ENCODE measurements around the gene ADGRD1.

DNA sequence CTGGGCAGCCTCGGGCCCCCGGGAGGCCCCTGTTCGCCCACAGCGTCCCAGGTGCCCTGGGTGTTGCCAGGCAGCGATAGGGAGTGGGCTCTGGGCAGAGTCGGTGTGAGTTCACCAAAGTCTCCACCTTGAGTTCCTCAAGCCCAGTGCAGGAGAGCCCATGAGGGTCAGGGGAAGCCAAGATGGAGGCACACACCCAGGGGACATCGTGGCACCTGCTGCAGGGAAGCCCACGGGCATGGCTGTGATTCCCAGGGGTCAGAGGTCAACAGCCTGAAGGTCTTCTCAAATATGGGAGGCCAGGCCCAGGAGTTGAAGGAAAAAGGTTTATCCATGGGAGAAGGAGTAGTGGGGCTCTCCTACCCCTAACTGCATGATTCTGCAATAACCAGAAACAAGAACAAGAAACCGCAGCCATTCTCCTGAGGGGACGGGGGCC, 148.8 kb downstream of the ADGRD1 start:
- TF ChIP-seq TSHZ2 (CRISPR knock-in tag; IDR thresholded peaks at IDR 0.05): no peak
- TF ChIP-seq, protein P1, sequence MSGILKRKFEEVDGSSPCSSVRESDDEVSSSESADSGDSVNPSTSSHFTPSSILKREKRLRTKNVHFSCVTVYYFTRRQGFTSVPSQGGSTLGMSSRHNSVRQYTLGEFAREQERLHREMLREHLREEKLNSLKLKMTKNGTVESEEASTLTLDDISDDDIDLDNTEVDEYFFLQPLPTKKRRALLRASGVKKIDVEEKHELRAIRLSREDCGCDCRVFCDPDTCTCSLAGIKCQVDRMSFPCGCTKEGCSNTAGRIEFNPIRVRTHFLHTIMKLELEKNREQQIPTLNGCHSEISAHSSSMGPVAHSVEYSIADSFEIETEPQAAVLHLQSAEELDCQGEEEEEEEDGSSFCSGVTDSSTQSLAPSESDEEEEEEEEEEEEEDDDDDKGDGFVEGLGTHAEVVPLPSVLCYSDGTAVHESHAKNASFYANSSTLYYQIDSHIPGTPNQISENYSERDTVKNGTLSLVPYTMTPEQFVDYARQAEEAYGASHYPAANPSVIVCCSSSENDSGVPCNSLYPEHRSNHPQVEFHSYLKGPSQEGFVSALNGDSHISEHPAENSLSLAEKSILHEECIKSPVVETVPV (CRISPR knock-in tag; IDR thresholded peaks at IDR 0.05): no peak
- no peak for TF ChIP-seq TCF4 (CRISPR knock-in tag; IDR thresholded peaks at IDR 0.05; ENCODE audit: borderline replicate concordance)
- no peak for TF ChIP-seq ZC3H10 (CRISPR knock-in tag; IDR thresholded peaks at IDR 0.05)
